Measurements from ENCODE around the gene MEGF8. TPM values are rescaled to one million over a fixed set of nuclear protein-coding genes. Genes with fewer than 3 reads are reported as not detected.

The MEGF8 gene
- total RNA-seq, 1 donor from 2014 or later, result 75.7 TPM

DNA sequence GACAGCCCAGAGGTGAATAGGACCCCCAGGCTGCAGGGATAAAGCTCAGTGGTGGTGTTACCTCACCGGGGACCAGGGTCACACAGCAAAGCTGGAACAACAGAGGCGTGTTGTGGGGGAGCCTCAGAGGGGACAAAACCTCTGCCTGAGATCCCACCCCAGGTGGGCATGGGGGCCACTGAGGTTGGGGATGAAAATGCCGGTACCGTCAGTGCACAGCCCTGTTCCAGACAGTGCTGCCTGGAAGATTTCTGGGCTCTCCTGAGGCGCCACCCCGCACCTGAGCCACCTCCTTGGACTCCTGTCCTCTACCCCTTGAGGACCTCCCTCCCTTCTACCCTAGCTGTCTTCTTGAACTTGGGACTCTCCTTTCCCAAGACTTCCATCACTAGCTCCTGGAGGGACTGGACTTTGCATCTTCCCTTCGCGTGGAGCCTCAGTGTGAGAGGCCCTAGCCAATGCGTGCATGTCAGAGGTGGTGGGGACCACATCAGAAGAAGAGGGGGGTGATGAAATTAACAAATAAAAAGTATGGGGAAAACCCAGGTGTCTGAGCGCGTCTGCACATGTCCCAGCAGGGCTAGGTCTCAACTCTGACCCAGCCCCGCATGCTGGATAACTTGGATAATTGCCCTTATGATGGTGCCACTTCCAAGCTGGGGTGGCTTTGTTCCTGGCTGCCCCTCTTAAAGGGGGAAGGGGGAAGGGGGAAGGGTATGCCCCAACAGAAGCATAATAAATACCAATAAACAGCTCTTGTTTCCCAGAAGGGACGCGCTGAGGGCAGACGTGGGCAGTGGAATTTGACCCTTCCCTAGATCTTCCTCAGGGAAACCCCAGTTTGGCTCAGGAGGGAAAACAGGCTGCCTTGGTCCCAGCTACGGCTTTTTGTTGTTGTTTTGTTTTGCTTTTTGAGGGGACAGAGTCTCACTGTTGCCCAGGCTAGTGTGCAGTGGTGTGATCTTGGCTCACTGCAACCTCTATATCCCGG lies 53.1 kb downstream of the MEGF8 start:
- no peak for DNase-seq (ENCODE audit: extremely low spot score, unreplicated experiment)
- Mint-ChIP-seq H3K27me3 (ENCODE audit: unreplicated experiment) (peaks cover 14% of the 10 kb centered on the region), H3K9me3 (ENCODE audit: unreplicated experiment) (no peaks in the 10 kb centered on the region), H3K36me3 (ENCODE audit: unreplicated experiment) (peaks cover 11% of the 10 kb centered on the region), H3K4me3 (ENCODE audit: unreplicated experiment) (no peak overlapping the region), H3K4me1 (ENCODE audit: unreplicated experiment) (no peaks in the 10 kb centered on the region), H3K27ac (ENCODE audit: unreplicated experiment) (no peak overlapping the region)
- TF ChIP-seq, protein P1, sequence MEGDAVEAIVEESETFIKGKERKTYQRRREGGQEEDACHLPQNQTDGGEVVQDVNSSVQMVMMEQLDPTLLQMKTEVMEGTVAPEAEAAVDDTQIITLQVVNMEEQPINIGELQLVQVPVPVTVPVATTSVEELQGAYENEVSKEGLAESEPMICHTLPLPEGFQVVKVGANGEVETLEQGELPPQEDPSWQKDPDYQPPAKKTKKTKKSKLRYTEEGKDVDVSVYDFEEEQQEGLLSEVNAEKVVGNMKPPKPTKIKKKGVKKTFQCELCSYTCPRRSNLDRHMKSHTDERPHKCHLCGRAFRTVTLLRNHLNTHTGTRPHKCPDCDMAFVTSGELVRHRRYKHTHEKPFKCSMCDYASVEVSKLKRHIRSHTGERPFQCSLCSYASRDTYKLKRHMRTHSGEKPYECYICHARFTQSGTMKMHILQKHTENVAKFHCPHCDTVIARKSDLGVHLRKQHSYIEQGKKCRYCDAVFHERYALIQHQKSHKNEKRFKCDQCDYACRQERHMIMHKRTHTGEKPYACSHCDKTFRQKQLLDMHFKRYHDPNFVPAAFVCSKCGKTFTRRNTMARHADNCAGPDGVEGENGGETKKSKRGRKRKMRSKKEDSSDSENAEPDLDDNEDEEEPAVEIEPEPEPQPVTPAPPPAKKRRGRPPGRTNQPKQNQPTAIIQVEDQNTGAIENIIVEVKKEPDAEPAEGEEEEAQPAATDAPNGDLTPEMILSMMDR (IDR thresholded peaks at IDR 0.05), result no peak

DNA sequence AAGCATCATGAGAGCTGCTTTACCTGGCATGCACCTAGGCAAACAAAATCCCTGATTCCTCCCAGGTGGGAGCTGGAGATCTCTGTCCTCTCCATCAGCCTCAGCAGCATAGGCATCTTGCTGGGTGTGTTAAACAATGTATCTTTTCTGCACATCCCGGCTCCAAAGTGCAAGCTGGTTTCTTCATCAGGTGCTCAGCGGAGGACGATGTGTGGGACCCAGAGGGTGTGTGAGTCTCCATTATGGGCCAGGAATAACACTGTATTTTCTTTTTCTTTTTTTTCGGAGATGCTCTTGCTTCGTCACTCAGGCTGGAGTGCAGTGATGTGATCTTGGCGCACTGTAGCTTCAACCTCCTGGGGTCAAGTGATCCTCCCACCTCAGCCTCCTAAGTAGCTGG lies 54.7 kb downstream of the MEGF8 start:
- Mint-ChIP-seq H3K27me3 (ENCODE audit: unreplicated experiment) (peaks cover 14% of the 10 kb centered on the region), H3K27ac (ENCODE audit: unreplicated experiment) (no peak overlapping the region), H3K4me3 (ENCODE audit: unreplicated experiment) (no peak overlapping the region), H3K9me3 (ENCODE audit: unreplicated experiment) (no peaks in the 10 kb centered on the region), H3K4me1 (ENCODE audit: unreplicated experiment) (no peaks in the 10 kb centered on the region), H3K36me3 (ENCODE audit: unreplicated experiment) (peaks cover 2% of the 10 kb centered on the region)
- TF ChIP-seq, protein P1 (IDR thresholded peaks at IDR 0.05), result no peak
- no peak for DNase-seq (ENCODE audit: extremely low spot score, unreplicated experiment)

DNA sequence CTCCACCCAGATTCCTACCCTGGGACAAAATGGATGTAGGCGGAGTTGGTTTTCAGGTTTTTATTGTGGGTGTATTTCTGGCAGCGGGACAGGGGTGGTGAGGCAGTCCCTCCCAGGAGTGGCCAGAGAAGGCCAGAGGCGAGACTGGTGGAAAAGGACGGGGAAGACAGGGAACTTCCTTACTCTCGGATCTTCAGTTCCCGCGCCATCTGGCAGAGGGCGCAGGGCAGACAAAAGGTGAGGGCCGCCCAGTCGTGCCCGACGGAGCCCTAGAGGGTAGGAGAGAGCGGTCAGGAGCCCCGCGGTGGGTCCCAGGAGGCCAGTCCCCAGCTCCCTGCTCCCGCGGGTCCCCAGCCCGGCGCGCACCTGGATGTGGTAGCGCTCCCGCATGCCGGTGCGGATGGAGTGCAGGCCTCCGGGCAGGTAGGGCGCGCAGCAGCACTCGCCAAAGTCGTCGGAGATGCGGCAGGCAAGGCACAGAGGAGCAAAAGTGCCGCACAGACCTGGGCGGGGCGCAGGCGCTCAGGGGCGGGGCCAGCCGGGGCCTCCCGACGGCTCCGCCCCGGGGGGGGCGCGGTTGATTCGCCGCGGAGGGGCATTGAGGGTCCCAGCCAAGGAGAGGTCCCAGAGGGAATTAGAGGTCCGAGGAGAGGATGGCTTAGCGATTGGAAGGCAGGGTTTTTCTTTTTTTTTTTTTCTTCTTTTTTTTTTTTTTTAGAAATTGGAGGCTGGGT lies 61.7 kb downstream of the MEGF8 start:
- Mint-ChIP-seq H3K27me3 (ENCODE audit: unreplicated experiment) (peaks cover 29% of the 10 kb centered on the region), H3K36me3 (ENCODE audit: unreplicated experiment) (no peaks in the 10 kb centered on the region), H3K4me3 (ENCODE audit: unreplicated experiment) (peak overlapping the region; percentile 68), H3K27ac (ENCODE audit: unreplicated experiment) (peak overlapping the region; percentile 0), H3K9me3 (ENCODE audit: unreplicated experiment) (no peaks in the 10 kb centered on the region), H3K4me1 (ENCODE audit: unreplicated experiment) (peaks cover 7% of the 10 kb centered on the region)
- TF ChIP-seq, protein P1 (IDR thresholded peaks at IDR 0.05), result peak; percentile 55
- no peak for DNase-seq (ENCODE audit: extremely low spot score, unreplicated experiment)

DNA sequence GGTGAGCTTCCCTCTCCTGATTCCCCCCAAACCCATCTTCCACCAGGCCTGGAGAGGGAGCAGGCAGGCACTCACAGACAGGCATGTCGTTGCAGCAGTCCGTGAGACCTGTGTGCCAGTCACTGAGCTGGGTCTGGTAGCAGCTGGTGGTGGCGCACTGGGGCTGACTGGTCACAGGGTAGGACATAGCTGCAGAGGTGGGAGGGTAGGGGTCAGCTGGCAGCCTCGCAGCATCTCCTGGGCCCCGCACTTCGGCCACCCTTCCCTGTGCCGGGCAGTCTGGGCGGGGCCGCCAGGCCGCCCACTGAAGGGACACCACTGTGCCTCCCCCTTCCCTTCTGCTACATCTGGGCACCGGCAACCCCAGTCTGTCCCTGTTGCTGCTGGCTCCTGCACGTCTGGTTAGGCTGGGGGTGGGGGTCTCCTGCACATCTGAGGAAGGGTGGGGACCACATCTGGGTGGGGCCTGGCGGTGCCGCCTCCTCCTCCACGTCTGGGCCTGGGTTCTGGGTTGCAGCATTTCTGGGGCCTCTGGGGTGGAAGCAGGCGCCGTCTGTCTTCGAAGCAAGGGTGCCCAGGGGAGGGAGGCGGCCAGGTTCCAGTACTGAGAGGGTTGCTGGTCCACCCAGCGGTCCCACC lies 63.5 kb downstream of the MEGF8 start:
- H3K9me3 Mint-ChIP-seq (ENCODE audit: unreplicated experiment), result no peaks in the 10 kb centered on the region
- no peak overlapping the region for H3K4me3 Mint-ChIP-seq (ENCODE audit: unreplicated experiment)
- no peaks in the 10 kb centered on the region for H3K36me3 Mint-ChIP-seq (ENCODE audit: unreplicated experiment)
- peaks cover 22% of the 10 kb centered on the region for H3K27me3 Mint-ChIP-seq (ENCODE audit: unreplicated experiment)
- no peak overlapping the region for H3K27ac Mint-ChIP-seq (ENCODE audit: unreplicated experiment)
- no peak for DNase-seq (ENCODE audit: extremely low spot score, unreplicated experiment)
- peaks cover 7% of the 10 kb centered on the region for H3K4me1 Mint-ChIP-seq (ENCODE audit: unreplicated experiment)
- TF ChIP-seq, protein P1 (IDR thresholded peaks at IDR 0.05), result no peak
